ENCODE results near the gene PCBP1.
"Not testable (repeated sequence)": the region's sequence is repeated elsewhere in the genome, so short reads cannot be mapped to it uniquely, and the experiment has no call there.

DNA sequence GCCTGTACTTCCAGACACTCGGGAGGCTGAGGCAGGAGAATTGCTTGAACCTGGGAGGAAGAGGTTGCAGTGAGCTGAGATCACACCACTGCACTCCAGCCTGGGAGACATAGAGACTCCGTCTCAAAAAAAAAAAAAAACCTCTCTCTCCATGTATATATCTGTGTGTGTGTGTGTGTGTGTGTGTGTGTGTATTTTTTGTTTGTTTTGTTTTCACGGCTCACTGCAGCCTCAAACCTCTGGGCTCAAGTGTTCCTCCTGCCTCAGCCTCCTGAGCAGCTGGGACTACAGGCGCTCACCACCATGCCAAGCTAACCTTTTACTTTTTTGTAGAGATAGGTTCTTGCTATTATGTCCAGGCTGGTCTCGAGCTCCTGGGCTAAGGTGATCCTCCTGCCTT is 23.1 kb downstream of the PCBP1 start:
- not testable (repeated sequence) for TF ChIP-seq RNF2 (IDR thresholded peaks at IDR 0.05; ENCODE audit: borderline replicate concordance, low read depth); EP300 (IDR thresholded peaks at IDR 0.05); JUN (IDR thresholded peaks at IDR 0.05); PBX3 (IDR thresholded peaks at IDR 0.05); CEBPB (IDR thresholded peaks at IDR 0.05); POLR2A (IDR thresholded peaks at IDR 0.05; ENCODE audit: low read length); HOXB13 (CRISPR knock-in tag; IDR thresholded peaks at IDR 0.05; ENCODE audit: low read depth); CHD2 (IDR thresholded peaks at IDR 0.05; ENCODE audit: low read length, partially characterized antibody); USF2 (IDR thresholded peaks at IDR 0.05)
- TF ChIP-seq, protein P1, sequence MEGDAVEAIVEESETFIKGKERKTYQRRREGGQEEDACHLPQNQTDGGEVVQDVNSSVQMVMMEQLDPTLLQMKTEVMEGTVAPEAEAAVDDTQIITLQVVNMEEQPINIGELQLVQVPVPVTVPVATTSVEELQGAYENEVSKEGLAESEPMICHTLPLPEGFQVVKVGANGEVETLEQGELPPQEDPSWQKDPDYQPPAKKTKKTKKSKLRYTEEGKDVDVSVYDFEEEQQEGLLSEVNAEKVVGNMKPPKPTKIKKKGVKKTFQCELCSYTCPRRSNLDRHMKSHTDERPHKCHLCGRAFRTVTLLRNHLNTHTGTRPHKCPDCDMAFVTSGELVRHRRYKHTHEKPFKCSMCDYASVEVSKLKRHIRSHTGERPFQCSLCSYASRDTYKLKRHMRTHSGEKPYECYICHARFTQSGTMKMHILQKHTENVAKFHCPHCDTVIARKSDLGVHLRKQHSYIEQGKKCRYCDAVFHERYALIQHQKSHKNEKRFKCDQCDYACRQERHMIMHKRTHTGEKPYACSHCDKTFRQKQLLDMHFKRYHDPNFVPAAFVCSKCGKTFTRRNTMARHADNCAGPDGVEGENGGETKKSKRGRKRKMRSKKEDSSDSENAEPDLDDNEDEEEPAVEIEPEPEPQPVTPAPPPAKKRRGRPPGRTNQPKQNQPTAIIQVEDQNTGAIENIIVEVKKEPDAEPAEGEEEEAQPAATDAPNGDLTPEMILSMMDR (IDR thresholded peaks at IDR 0.05), result not testable (repeated sequence)
- TF ChIP-seq, protein P2, sequence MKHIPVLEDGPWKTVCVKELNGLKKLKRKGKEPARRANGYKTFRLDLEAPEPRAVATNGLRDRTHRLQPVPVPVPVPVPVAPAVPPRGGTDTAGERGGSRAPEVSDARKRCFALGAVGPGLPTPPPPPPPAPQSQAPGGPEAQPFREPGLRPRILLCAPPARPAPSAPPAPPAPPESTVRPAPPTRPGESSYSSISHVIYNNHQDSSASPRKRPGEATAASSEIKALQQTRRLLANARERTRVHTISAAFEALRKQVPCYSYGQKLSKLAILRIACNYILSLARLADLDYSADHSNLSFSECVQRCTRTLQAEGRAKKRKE (CRISPR knock-in tag; IDR thresholded peaks at IDR 0.05; ENCODE audit: low read depth), result not testable (repeated sequence)

Data from A549 (cell line).